GM10248 (cell line): ENCODE results near the gene ADGRV1.
"Not testable (repeated sequence)": the region's sequence is repeated elsewhere in the genome, so short reads cannot be mapped to it uniquely, and the experiment has no call there.

Experiments used
- CTCF ChIA-PET: fragments of 300-600 bp; sonication (Branson Sonifier 250); formaldehyde crosslinking; extraction: SDS; loops from one replicate; lab custom pipeline; 2021; ENCODE audit warnings: antibody characterized with exemption; lab: Yijun Ruan, JAX
- POLR2A ChIA-PET: fragments of 350-650 bp; sonication (Branson Sonifier 250); formaldehyde crosslinking; extraction: SDS; loops from one replicate; lab custom pipeline; 2020; ENCODE audit warnings: antibody characterized with exemption; lab: Yijun Ruan, JAX
- DNase-seq: peaks from one replicate; pipeline ENCODE4 v3.0.0; 2012; ENCODE audit errors: extremely low spot score
- TF ChIP-seq, protein P1 (sequence below): IDR thresholded peaks from 2 replicates; pipeline ENCODE4 v1.5.1; 2012; ENCODE audit warnings: mild to moderate bottlenecking, low read depth; ENCODE audit errors: extremely low read depth, missing control alignments, control extremely low read depth

ADGRV1 gene

DNA sequence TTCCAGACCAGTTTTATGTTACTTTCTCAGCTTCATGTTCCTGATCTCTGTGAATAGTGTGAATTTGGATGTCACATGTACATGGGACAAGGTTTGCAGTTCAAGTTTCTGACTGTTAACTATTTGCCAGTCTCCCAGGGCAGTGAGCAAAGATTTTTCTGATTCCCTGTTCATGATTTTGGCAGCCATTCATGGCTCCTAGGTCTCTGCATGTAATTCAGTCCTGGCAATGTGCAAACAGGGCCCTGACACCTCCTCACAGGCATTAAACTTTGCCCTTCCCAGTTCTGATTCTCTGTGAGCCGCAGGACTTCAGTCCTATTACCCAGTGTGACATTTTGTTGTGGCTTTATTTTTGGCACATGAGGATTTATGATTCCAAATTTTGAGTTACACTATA, 474.8 kb downstream of the ADGRV1 start:
- TF ChIP-seq, protein P1, sequence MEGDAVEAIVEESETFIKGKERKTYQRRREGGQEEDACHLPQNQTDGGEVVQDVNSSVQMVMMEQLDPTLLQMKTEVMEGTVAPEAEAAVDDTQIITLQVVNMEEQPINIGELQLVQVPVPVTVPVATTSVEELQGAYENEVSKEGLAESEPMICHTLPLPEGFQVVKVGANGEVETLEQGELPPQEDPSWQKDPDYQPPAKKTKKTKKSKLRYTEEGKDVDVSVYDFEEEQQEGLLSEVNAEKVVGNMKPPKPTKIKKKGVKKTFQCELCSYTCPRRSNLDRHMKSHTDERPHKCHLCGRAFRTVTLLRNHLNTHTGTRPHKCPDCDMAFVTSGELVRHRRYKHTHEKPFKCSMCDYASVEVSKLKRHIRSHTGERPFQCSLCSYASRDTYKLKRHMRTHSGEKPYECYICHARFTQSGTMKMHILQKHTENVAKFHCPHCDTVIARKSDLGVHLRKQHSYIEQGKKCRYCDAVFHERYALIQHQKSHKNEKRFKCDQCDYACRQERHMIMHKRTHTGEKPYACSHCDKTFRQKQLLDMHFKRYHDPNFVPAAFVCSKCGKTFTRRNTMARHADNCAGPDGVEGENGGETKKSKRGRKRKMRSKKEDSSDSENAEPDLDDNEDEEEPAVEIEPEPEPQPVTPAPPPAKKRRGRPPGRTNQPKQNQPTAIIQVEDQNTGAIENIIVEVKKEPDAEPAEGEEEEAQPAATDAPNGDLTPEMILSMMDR = no peak
- no peak for DNase-seq
- POLR2A ChIA-PET = no interaction called here
- CTCF ChIA-PET = no interaction called here

DNA sequence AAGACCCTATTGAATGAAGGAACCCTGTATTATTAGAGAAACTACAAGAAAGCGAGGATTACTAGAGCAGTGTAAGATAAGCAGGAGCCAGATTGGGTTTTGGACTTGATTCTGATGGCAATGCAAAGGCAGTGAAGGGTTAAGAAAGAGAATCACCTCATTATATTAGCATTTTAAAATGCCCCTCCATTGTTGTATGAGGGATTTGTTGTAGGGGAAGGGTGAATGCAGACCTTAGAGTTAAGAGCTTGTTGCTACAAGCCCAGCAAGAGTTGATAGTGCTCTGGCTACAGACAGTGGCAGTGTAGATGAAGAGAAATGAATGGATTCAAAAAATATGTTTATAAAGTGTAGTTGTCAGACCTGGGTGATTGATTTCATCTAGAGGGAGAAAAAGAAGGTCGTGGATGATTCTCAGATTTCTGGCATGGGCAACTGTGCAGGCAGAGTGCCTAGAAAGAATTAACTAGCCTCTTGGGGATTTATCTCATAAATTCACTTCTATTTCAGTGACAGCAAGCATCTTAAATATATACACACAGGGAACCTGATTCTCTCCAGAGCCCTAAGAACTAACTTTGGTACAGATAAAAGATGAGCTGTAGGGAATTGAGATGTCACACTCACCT, 479.7 kb downstream of the ADGRV1 start:
- TF ChIP-seq, protein P1 = no peak
- CTCF ChIA-PET = interaction anchor here (1.3 to 1.6 kb wide), 2 partner anchors 21 to 381 kb away, joined by 4 read pairs; no protein-coding TSS in a partner anchor
- POLR2A ChIA-PET = no interaction called here
- DNase-seq = no peak

DNA sequence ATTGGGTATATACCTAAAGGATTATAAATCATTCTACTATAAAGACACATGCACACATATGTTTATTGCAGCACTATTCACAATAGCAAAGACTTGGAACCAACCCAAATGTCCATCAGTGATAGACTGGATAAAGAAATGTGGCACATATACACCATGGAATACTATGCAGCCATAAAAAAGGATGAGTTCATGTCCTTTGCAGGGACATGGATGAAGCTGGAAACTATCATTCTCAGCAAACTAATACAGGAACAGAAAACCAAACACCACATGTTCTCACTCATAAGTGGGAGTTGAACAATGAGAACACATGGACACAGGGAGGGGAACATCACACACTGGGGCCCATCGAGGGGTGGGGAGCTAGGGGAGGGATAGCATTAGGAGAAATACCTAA, 482.5 kb downstream of the ADGRV1 start:
- POLR2A ChIA-PET, DNase-seq: not testable (repeated sequence)

DNA sequence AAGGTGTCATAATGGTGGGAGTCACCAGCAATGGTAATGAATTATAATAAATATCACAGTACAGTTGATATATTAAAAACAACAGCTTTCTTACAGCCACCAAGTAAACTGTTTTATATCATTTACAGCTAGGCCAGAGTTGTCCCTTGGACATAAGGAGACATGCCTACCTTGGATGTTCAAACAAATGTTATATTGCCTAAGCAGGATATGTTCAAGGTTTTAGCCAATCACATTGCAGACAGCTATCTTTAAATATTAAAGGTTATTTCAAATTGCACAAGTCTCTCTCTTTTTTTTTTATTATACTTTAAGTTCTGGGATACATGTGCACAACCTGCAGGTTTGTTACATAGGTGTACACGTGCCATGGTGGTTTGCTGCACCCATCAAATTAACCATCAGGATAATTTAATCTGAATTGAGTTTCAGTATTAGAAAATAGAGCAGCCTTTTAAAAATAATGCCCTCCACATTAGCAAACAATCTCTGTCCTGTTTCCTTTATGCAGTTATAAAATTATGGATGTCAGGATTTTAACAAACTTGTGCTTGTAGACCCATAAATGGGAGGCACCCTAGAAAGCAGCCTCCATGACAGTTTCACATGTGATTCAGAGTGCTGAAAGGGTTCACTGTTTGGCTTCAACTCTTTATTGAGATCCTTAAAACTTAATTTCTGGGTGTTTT, 483.8 kb downstream of the ADGRV1 start:
- TF ChIP-seq, protein P1 = no peak
- no peak for DNase-seq
- ChIA-PET POLR2A (no interaction called here), CTCF (no interaction called here)

More for the DNA sequence above, 482.5 kb downstream of the ADGRV1 start:
- CTCF ChIA-PET = not testable (repeated sequence)

DNA sequence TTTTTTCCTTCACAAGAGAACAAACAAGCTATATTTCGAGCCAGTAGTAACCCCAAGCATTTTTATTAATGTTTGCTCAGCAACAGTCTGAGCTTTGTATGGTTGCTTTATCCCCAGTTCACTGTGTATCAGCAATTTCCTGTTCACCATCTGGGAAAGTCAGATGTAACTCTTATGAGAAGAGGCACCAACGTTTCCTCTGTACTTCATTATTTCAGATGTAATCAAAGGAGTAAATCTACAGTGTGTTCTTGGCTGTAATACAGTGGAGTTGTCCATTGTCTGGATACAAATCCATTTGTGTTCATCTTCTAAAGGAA, 484.3 kb downstream of the ADGRV1 start:
- no peak for DNase-seq
- ChIA-PET POLR2A (no interaction called here), CTCF (interaction anchor here (1.0 kb wide), 1 partner anchor 111 kb away, joined by 3 read pairs; no protein-coding TSS in a partner anchor)
- TF ChIP-seq, protein P1 = no peak

DNA sequence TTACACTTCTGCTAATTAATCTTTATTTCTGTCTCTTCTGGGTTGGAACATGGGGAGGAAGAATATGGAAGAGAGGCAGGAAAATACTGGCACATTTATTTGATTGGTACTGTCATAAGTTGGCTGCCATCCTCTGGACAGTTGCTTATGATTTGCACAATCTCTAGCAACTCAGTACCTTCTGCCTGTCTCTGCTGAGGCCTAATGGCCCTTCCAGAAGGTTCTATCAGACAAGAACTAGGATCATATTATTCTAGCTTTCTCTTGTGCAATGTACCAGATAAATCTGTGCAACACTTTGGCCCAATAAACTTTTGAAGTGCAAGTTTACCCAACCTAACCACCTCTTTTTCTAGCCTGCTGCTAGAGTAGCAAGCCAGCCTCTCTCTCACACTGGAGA, 489.5 kb downstream of the ADGRV1 start:
- ChIA-PET POLR2A (no interaction called here), CTCF (no interaction called here)
- no peak for DNase-seq
- TF ChIP-seq, protein P1 = no peak

DNA sequence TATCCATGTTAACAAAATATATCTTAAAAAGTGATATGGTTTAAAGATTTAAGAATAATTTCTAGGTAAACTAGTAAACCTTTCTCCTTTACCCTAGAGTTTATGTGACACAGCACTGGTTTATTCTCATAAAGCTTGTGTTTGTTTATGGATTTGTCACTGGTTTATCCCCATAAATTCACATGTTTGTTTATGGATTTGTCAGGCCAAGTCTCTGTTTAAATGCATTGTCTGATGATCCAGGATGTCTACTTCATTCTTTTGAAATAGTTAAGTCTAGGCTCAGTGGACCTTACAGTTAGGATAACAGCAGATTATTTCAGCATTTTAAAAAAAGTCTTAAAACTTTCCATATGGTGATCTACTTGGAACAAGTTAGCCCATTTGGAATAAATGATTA, 490.5 kb downstream of the ADGRV1 start:
- TF ChIP-seq, protein P1 = no peak

More for the DNA sequence above, 490.5 kb downstream of the ADGRV1 start:
- no peak for DNase-seq
- ChIA-PET CTCF (no interaction called here), POLR2A (no interaction called here)
